Measurements from ENCODE around the gene PSMB5. TPM values are rescaled to one million over a fixed set of nuclear protein-coding genes. Genes with fewer than 3 reads are reported as not detected.

The PSMB5 gene
- total and polyA plus RNA-seq, 9 of the 15 experiments (the other 6 are each of a cell fraction or from before 2014, with no cell fraction given) = 198 to 1,870 (median 269) TPM

DNA sequence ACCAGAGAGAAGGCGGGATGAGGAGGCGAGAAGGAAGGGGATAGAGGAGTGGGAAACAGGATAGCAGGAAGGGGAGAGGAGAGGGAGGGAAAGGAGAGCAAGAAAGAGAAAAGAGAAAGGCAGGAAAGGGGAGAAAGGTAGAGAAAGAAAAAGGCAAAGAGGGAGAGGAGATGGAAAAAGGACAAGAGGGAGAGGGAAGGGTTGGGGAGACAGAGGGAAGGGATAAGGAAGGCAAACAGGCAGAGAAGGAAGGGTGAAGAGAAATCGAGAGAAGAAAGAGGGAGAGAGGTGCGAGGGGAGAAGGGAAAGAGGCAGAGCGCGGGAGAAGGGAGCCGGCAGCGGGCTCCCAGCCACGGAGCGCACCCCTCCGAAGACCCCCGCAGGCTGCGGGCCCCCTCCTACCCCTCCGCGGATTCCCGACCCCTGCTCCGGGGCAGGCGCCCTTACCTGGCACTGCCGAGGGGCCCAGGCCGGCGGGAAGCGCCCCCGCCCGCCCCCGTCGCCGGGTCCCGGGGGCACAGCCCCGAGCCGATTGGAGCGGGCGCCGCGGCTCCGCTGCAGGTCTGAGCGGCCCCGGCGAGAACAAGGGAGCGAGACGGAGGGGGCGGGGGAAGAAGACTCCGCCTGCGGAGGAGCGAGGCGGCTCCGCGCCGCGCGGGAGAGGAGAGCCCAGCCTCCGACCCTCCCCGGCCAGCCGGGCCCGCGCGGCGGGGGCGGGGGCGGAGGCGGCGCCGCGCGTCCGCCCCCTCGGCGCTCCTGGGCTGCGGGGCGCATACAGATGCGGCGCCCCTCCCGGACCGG, 22.5 kb upstream of the PSMB5 start, which contains the start of gene CDH24 (continued):
- TF ChIP-seq MYNN (IDR thresholded peaks at IDR 0.05) (no peak), MYNN (CRISPR knock-in tag; IDR thresholded peaks at IDR 0.05) (no peak), ZNF830 (CRISPR knock-in tag; IDR thresholded peaks at IDR 0.05) (no peak), NFE2L1 (tag; IDR thresholded peaks at IDR 0.05; ENCODE audit: borderline replicate concordance, low read depth) (no peak), NELFE (IDR thresholded peaks at IDR 0.05; ENCODE audit: insufficient read depth, insufficient read length) (no peak), FOS (IDR thresholded peaks at IDR 0.05; ENCODE audit: extremely low read depth, insufficient read length) (no peak), CC2D1A (IDR thresholded peaks at IDR 0.05) (peak; percentile 75; the same call in 1 of the 2 replicates), KHSRP (IDR thresholded peaks at IDR 0.05) (no peak), CXXC5 (CRISPR knock-in tag; IDR thresholded peaks at IDR 0.05) (peak; percentile 84), THRAP3 (IDR thresholded peaks at IDR 0.05; ENCODE audit: borderline replicate concordance) (0 out of 2 replicates have a peak, but pooled peaks have one; percentile 77), KDM4B (IDR thresholded peaks at IDR 0.05; ENCODE audit: borderline replicate concordance in 2 of 2, low read depth in 1 of 2) (no peak), RAD51 (IDR thresholded peaks at IDR 0.05; ENCODE audit: borderline replicate concordance, low read depth) (no peak), CEBPG (CRISPR knock-in tag; IDR thresholded peaks at IDR 0.05) (no peak), CEBPG (tag; conservative IDR thresholded peaks at IDR 0.05 in 1 of 2, IDR thresholded peaks at IDR 0.05 in 1 of 2) (no peak), NR3C1 (CRISPR knock-in tag; IDR thresholded peaks at IDR 0.05) (no peak), FUS (optimal IDR thresholded peaks at IDR 0.05; ENCODE audit: low read depth, low read length) (no peak), BRCA1 (IDR thresholded peaks at IDR 0.05) (no peak), BRCA1 (CRISPR knock-in tag; IDR thresholded peaks at IDR 0.05) (no peak), ASH1L (IDR thresholded peaks at IDR 0.05; ENCODE audit: borderline replicate concordance, low read depth, partially characterized antibody) (peak; percentile 40)
- TF ChIP-seq, protein P1, sequence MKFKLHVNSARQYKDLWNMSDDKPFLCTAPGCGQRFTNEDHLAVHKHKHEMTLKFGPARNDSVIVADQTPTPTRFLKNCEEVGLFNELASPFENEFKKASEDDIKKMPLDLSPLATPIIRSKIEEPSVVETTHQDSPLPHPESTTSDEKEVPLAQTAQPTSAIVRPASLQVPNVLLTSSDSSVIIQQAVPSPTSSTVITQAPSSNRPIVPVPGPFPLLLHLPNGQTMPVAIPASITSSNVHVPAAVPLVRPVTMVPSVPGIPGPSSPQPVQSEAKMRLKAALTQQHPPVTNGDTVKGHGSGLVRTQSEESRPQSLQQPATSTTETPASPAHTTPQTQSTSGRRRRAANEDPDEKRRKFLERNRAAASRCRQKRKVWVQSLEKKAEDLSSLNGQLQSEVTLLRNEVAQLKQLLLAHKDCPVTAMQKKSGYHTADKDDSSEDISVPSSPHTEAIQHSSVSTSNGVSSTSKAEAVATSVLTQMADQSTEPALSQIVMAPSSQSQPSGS (CRISPR knock-in tag; IDR thresholded peaks at IDR 0.05) = no peak
- TF ChIP-seq, protein P2, sequence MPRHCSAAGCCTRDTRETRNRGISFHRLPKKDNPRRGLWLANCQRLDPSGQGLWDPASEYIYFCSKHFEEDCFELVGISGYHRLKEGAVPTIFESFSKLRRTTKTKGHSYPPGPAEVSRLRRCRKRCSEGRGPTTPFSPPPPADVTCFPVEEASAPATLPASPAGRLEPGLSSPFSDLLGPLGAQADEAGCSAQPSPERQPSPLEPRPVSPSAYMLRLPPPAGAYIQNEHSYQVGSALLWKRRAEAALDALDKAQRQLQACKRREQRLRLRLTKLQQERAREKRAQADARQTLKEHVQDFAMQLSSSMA (CRISPR knock-in tag; IDR thresholded peaks at IDR 0.05) = no peak
- TF ChIP-seq, protein P3, sequence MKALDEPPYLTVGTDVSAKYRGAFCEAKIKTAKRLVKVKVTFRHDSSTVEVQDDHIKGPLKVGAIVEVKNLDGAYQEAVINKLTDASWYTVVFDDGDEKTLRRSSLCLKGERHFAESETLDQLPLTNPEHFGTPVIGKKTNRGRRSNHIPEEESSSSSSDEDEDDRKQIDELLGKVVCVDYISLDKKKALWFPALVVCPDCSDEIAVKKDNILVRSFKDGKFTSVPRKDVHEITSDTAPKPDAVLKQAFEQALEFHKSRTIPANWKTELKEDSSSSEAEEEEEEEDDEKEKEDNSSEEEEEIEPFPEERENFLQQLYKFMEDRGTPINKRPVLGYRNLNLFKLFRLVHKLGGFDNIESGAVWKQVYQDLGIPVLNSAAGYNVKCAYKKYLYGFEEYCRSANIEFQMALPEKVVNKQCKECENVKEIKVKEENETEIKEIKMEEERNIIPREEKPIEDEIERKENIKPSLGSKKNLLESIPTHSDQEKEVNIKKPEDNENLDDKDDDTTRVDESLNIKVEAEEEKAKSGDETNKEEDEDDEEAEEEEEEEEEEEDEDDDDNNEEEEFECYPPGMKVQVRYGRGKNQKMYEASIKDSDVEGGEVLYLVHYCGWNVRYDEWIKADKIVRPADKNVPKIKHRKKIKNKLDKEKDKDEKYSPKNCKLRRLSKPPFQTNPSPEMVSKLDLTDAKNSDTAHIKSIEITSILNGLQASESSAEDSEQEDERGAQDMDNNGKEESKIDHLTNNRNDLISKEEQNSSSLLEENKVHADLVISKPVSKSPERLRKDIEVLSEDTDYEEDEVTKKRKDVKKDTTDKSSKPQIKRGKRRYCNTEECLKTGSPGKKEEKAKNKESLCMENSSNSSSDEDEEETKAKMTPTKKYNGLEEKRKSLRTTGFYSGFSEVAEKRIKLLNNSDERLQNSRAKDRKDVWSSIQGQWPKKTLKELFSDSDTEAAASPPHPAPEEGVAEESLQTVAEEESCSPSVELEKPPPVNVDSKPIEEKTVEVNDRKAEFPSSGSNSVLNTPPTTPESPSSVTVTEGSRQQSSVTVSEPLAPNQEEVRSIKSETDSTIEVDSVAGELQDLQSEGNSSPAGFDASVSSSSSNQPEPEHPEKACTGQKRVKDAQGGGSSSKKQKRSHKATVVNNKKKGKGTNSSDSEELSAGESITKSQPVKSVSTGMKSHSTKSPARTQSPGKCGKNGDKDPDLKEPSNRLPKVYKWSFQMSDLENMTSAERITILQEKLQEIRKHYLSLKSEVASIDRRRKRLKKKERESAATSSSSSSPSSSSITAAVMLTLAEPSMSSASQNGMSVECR (CRISPR knock-in tag; IDR thresholded peaks at IDR 0.05) = 0 out of 2 replicates have a peak, but pooled peaks have one; percentile 3
